Panc1 (cell line): Measurements from ENCODE around the gene MRPS35. TPM values are rescaled to one million over a fixed set of nuclear protein-coding genes. Genes with fewer than 3 reads are reported as not detected.

Experiments used
- ATAC-seq: fragments of 200-7000 bp; cut with Tn5 transposase; 2 replicates; pipeline ENCODE4 v1.9.1; 2020; ENCODE audit warnings: mild to moderate bottlenecking, moderate library complexity
- BruUV-seq: library from RNA; stranded (reverse); fragments of 400-500 nt; replicated peaks from 2 replicates; lab custom pipeline; 2021; lab: Mats Ljungman, UMichigan
- CTCF ChIA-PET: fragments of 300-600 bp; sonication (Branson Sonifier 250); formaldehyde crosslinking; loops from one replicate; lab custom pipeline; 2022; ENCODE audit warnings: antibody characterized with exemption; lab: Charles Lee
- POLR2A ChIA-PET: fragments of 300-600 bp; sonication (Branson Sonifier 250); formaldehyde crosslinking; loops from one replicate; lab custom pipeline; 2022; ENCODE audit warnings: antibody characterized with exemption; lab: Charles Lee
- DNase-seq: peaks from one replicate; pipeline ENCODE4 v3.0.0-alpha.2; 2010; ENCODE audit warnings: low read depth, low spot score
- H3K27ac ChIP-seq: 2 replicates; pipeline ENCODE4 v1.5.1; 2011; ENCODE audit warnings: mild to moderate bottlenecking, low read length, inconsistent platforms
- H3K27me3 ChIP-seq: fragments of 200-500 bp; sonication (Bioruptor generic); 2 replicates; pipeline ENCODE4 v1.6.0; 2014; ENCODE audit warnings: low read length, inconsistent platforms; ENCODE audit not compliant: control insufficient read depth, insufficient read depth
- H3K36me3 ChIP-seq: fragments of 200-500 bp; sonication (Bioruptor generic); 2 replicates; pipeline ENCODE4 v1.5.1; 2014; ENCODE audit warnings: inconsistent platforms, mild to moderate bottlenecking, low read length, moderate library complexity; ENCODE audit not compliant: control insufficient read depth, insufficient read depth
- H3K4me1 ChIP-seq: 2 replicates; pipeline ENCODE4 v1.5.1; 2011; ENCODE audit warnings: inconsistent platforms, mild to moderate bottlenecking, low read length, moderate library complexity; ENCODE audit not compliant: control insufficient read depth, insufficient read depth
- H3K4me3 ChIP-seq, 2 experiments: 2 replicates each; pipeline ENCODE4 v1.5.1; 2011 to 2012; ENCODE audit warnings: low read depth in 2 of 2, low read length in 2 of 2, mild to moderate bottlenecking in 2 of 2, inconsistent platforms in 1 of 2, moderate library complexity in 1 of 2
- H3K9me3 ChIP-seq: fragments of 200-500 bp; sonication (Bioruptor generic); 2 replicates; pipeline ENCODE4 v1.5.1; 2014; ENCODE audit warnings: low read depth, mild to moderate bottlenecking, inconsistent platforms, low read length, moderate library complexity; ENCODE audit not compliant: control insufficient read depth, insufficient read depth
- CTCF ChIP-seq: fragments of 450-650 bp; IDR thresholded peaks from 2 replicates; pipeline ENCODE4 v1.5.1; 2017; ENCODE audit warnings: mild to moderate bottlenecking
- POLR2AphosphoS5 ChIP-seq: IDR thresholded peaks from 2 replicates; pipeline ENCODE4 v1.6.1; 2012; ENCODE audit warnings: mild to moderate bottlenecking, low read depth, low read length, moderate library complexity
- REST ChIP-seq, 2 experiments: IDR thresholded peaks; 2 replicates each; pipeline ENCODE4 v1.6.1; 2011 to 2012; ENCODE audit warnings: low read depth in 2 of 2, control low read depth in 1 of 2, low read length in 1 of 2, mild to moderate bottlenecking in 1 of 2, moderate library complexity in 1 of 2; ENCODE audit not compliant: insufficient read depth in 1 of 2
- SIN3A ChIP-seq: IDR thresholded peaks from 2 replicates; pipeline ENCODE4 v1.6.1; 2012; ENCODE audit warnings: low read depth, mild to moderate bottlenecking, low read length, moderate library complexity, borderline replicate concordance; ENCODE audit not compliant: insufficient read depth
- TCF7L2 ChIP-seq: IDR thresholded peaks from 2 replicates; pipeline ENCODE4 v1.6.1; 2011; ENCODE audit warnings: mild to moderate bottlenecking, low read depth, low read length, inconsistent platforms
- in situ Hi-C: cut with HindIII; loops from 2 replicates; pipeline ENCODE4 v1.10.0; 2016; ENCODE audit warnings: low sequenced_read_pairs, low pct_unique_long_range_greater_than_20kb
- intact Hi-C: fragments of 100-400 bp; cut with micrococcal nuclease; formaldehyde crosslinking; loops from one replicate; pipeline ENCODE4 v1.10.0; 2022; ENCODE audit not compliant: unreplicated experiment
- total RNA-seq: library from RNA; stranded (reverse); gene quantifications from one replicate; pipeline ENCODE4 v1.2.1, GENCODE V29; 2021; ENCODE audit not compliant: unreplicated experiment

Gene MRPS35
- total RNA-seq, 1 experiment from 2014 or later = 63.9 TPM

DNA sequence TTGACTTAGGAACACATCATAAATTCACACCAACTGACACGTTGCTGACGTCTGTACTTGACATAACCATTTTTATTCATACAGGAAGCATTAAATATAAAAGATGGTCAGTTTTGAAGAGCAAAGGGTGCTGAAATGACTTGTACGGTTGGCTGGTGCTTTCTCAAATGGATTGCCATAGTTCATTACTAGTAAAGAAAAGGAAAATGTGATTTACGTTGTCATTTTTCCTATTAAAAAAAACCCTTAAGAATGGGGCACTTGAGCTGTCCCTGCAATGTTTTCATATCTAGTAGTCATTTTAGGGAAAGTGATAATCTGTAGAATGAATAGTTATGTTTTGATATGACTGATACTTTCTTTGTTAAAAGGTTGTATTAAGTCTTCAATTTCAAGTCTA, 91.9 kb downstream of the MRPS35 start:
- no peaks in the 10 kb centered on the region for H3K9me3 ChIP-seq
- in situ Hi-C loops = no loop called here
- H3K36me3 ChIP-seq = peaks cover 14% of the 10 kb centered on the region
- ChIA-PET POLR2A (no interaction called here), CTCF (no interaction called here)
- H3K27ac ChIP-seq = no peak overlapping the region
- no TSS peak for BruUV-seq
- H3K4me1 ChIP-seq = no peaks in the 10 kb centered on the region
- no peaks in the 10 kb centered on the region for H3K27me3 ChIP-seq
- intact Hi-C loops = no loop called here
- ATAC-seq (no peak), DNase-seq (no peak)
- TF ChIP-seq CTCF (no peak), POLR2AphosphoS5 (no peak), REST (IDR thresholded peaks at IDR 0.05; ENCODE audit: insufficient read depth in 1 of 2, low read depth in 2 of 2, low read length in 1 of 2) (no peak), TCF7L2 (no peak), SIN3A (no peak)
- no peak overlapping the region for H3K4me3 ChIP-seq

GRCh38 chr12:27802936-27803335, 92.3 kb downstream of the MRPS35 start:
- Histone ChIP-seq H3K4me3 (no peak overlapping the region), H3K4me1 (no peaks in the 10 kb centered on the region), H3K27ac (no peak overlapping the region), H3K27me3 (no peaks in the 10 kb centered on the region), H3K36me3 (peaks cover 13% of the 10 kb centered on the region), H3K9me3 (no peaks in the 10 kb centered on the region)
- no peak for ATAC-seq
- TF ChIP-seq POLR2AphosphoS5 (no peak), REST (IDR thresholded peaks at IDR 0.05; ENCODE audit: insufficient read depth in 1 of 2, low read depth in 2 of 2, low read length in 1 of 2) (no peak), TCF7L2 (no peak), CTCF (no peak), SIN3A (no peak)
- BruUV-seq = no TSS peak
- in situ Hi-C loops (no loop called here), intact Hi-C loops (no loop called here)
- POLR2A ChIA-PET = no interaction called here
- CTCF ChIA-PET = no interaction called here
- DNase-seq = no peak
